ENCODE data around the gene CARD14. TPM values are rescaled to one million over a fixed set of nuclear protein-coding genes. Genes with fewer than 3 reads are reported as not detected.
"Not testable (repeated sequence)": the region's sequence is repeated elsewhere in the genome, so short reads cannot be mapped to it uniquely, and the experiment has no call there.

CARD14 gene
- total RNA-seq, 2 donors from 2014 or later, result 0.29 to 0.54 TPM

GRCh38 chr17:80152081-80152702 is 17.6 kb upstream of the CARD14 start:
- Histone ChIP-seq H3K4me1 (no peaks in the 10 kb centered on the region), H3K9ac (ENCODE audit: low read depth in 2 of 2, low read length in 2 of 2) (no peak overlapping the region), H3K27ac (no peak overlapping the region), H3K4me3 (no peak overlapping the region), H3K9me3 (no peaks in the 10 kb centered on the region), H3K36me3 (no peaks in the 10 kb centered on the region), H3K27me3 (no peaks in the 10 kb centered on the region)
- intact Hi-C loops (cut with DNase I), result no loop called here
- TF ChIP-seq, protein P1, sequence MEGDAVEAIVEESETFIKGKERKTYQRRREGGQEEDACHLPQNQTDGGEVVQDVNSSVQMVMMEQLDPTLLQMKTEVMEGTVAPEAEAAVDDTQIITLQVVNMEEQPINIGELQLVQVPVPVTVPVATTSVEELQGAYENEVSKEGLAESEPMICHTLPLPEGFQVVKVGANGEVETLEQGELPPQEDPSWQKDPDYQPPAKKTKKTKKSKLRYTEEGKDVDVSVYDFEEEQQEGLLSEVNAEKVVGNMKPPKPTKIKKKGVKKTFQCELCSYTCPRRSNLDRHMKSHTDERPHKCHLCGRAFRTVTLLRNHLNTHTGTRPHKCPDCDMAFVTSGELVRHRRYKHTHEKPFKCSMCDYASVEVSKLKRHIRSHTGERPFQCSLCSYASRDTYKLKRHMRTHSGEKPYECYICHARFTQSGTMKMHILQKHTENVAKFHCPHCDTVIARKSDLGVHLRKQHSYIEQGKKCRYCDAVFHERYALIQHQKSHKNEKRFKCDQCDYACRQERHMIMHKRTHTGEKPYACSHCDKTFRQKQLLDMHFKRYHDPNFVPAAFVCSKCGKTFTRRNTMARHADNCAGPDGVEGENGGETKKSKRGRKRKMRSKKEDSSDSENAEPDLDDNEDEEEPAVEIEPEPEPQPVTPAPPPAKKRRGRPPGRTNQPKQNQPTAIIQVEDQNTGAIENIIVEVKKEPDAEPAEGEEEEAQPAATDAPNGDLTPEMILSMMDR (IDR thresholded peaks at IDR 0.05), result no peak
- no peak for DNase-seq

- Histone ChIP-seq H3K4me3 (no peak overlapping the region), H3K9me3 (no peaks in the 10 kb centered on the region), H3K27me3 (no peaks in the 10 kb centered on the region), H3K9ac (ENCODE audit: low read depth in 2 of 2, low read length in 2 of 2) (no peak overlapping the region), H3K4me1 (no peaks in the 10 kb centered on the region), H3K27ac (no peak overlapping the region), H3K36me3 (no peaks in the 10 kb centered on the region)
- DNase-seq, result no peak
- TF ChIP-seq, protein P1 (IDR thresholded peaks at IDR 0.05), result no peak
- intact Hi-C loops (cut with DNase I), result no loop called here
Measured at GRCh38 chr17:80153004-80153403, 16.8 kb upstream of the CARD14 start.

DNA sequence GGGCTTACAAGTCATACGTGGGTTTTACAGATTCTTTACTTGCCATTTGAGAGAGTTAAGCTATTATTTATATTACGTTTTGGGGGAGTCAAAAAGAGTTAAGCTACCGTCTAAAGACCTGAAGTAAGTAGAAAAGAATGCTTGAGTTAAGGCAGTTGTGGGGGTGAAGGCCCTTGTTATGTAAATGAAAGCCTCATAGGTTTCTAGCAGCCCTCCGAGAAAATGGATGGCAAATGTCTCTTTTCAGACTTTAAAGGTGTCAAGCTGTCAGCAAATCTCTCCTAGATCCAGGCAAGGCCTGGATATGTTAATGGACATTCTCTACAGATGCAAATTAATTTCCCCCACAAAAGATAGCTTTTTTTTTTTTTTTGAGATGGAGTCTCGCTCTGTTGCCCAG is 15.7 kb upstream of the CARD14 start:
- no peaks in the 10 kb centered on the region for H3K36me3 ChIP-seq
- no peaks in the 10 kb centered on the region for H3K9me3 ChIP-seq
- H3K27me3 ChIP-seq, result no peaks in the 10 kb centered on the region
- no peaks in the 10 kb centered on the region for H3K4me1 ChIP-seq
- TF ChIP-seq, protein P1 (IDR thresholded peaks at IDR 0.05), result no peak
- no peak overlapping the region for H3K9ac ChIP-seq (ENCODE audit: low read depth in 2 of 2, low read length in 2 of 2)
- intact Hi-C loops (cut with DNase I), result no loop called here
- DNase-seq, result no peak
- no peak overlapping the region for H3K27ac ChIP-seq
- H3K4me3 ChIP-seq, result no peak overlapping the region

DNA sequence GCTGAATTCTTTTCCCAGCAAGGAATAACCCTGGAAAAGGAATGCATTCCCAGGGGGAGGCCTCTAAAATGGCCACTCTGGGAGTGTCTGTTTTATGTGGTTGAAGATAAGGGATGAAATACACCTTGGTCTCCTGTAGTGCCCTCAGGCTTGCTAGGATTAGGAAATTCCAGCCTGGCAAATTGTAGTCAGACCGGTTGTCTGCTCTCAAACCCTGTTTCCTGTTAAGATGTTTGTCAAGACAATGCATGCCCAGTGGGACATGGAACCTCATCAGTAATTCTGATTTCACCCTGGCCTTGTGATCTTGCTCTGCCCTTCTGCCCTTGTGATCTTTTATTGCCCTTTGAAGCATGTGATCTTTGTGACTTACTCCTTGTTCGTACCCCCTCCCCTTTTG is 14.2 kb upstream of the CARD14 start:
- H3K4me3 ChIP-seq; H3K4me1 ChIP-seq; H3K36me3 ChIP-seq; H3K9me3 ChIP-seq; intact Hi-C loops (cut with DNase I); DNase-seq; H3K27me3 ChIP-seq; H3K27ac ChIP-seq; H3K9ac ChIP-seq (ENCODE audit: low read depth in 2 of 2, low read length in 2 of 2): not testable (repeated sequence)

GRCh38 chr17:80158846-80159245 is 11.0 kb upstream of the CARD14 start:
- TF ChIP-seq, protein P1 (IDR thresholded peaks at IDR 0.05), result no peak
- no peak overlapping the region for H3K4me3 ChIP-seq
- no peaks in the 10 kb centered on the region for H3K27me3 ChIP-seq
- no peak overlapping the region for H3K27ac ChIP-seq
- no peaks in the 10 kb centered on the region for H3K9me3 ChIP-seq
- intact Hi-C loops (cut with DNase I), result no loop called here
- H3K9ac ChIP-seq (ENCODE audit: low read depth in 2 of 2, low read length in 2 of 2), result no peak overlapping the region
- no peaks in the 10 kb centered on the region for H3K36me3 ChIP-seq
- H3K4me1 ChIP-seq, result no peaks in the 10 kb centered on the region
- no peak for DNase-seq

DNA sequence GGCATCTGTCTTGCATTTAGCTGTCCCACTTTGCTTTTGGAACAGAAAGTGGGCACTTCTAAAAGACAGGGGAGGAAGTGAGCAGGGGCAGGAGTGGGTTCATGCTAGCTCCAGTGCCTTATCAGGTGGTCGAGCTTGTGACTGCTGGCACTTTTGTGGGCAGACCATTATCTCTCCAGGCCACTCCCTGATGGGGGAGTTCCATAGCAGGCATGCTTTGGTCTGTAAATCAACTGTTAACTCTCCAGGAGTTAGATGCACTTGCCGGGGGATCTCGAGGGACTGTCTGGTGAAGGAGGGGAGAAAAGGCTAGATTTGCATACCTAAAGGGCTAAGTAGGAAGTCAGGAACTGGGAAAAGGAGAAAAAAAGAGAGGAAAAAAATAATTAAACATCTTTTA is 9.3 kb upstream of the CARD14 start:
- intact Hi-C loops (cut with DNase I), result no loop called here
- Histone ChIP-seq H3K4me3 (no peak overlapping the region), H3K4me1 (no peaks in the 10 kb centered on the region), H3K27me3 (no peaks in the 10 kb centered on the region), H3K36me3 (no peaks in the 10 kb centered on the region), H3K9me3 (no peaks in the 10 kb centered on the region), H3K27ac (no peak overlapping the region), H3K9ac (ENCODE audit: low read depth in 2 of 2, low read length in 2 of 2) (no peak overlapping the region)
- TF ChIP-seq, protein P1 (IDR thresholded peaks at IDR 0.05), result no peak
- DNase-seq, result no peak
